ENCODE data around the gene AP1M1.

AP1M1 gene

GRCh38 chr19:16265205-16265604 is 67.5 kb downstream of the AP1M1 start:
- Histone ChIP-seq H3K4me2 (ENCODE audit: low read depth, low read length, poor library complexity, severe bottlenecking) (no peak overlapping the region), H3K9me2 (replicated peaks; ENCODE audit: insufficient read depth, low read length) (no peaks in the 10 kb centered on the region), H3K27me3 (ENCODE audit: low read length) (no peaks in the 10 kb centered on the region), H3K9ac (ENCODE audit: low read length) (no peak overlapping the region), H3K9me3 (ENCODE audit: insufficient read depth, low read length) (no peaks in the 10 kb centered on the region), H4K20me1 (ENCODE audit: low read depth, low read length) (no peaks in the 10 kb centered on the region), H3F3A (ENCODE audit: insufficient read depth) (no peaks in the 10 kb centered on the region), H3K27ac (ENCODE audit: low read depth, low read length) (no peak overlapping the region), H3K4me3 (ENCODE audit: insufficient read depth, low read length, poor library complexity, severe bottlenecking) (no peak overlapping the region), H2AFZ (ENCODE audit: low read depth, low read length, severe bottlenecking) (no peak overlapping the region), H3K36me3 (ENCODE audit: low read length) (no peaks in the 10 kb centered on the region), H3K79me2 (ENCODE audit: insufficient read depth, low read length) (no peaks in the 10 kb centered on the region)
- no peak for TF ChIP-seq EZH2phosphoT487 (conservative IDR thresholded peaks at IDR 0.05; ENCODE audit: low read length)
- TF ChIP-seq CTCF (IDR thresholded peaks at IDR 0.05; ENCODE audit: insufficient read depth, low read length, poor library complexity, severe bottlenecking), result no peak

- Histone ChIP-seq H3K4me2 (ENCODE audit: low read depth, low read length, poor library complexity, severe bottlenecking) (no peak overlapping the region), H3K27ac (ENCODE audit: low read depth, low read length) (no peak overlapping the region), H3K4me3 (ENCODE audit: insufficient read depth, low read length, poor library complexity, severe bottlenecking) (no peak overlapping the region), H4K20me1 (ENCODE audit: low read depth, low read length) (no peaks in the 10 kb centered on the region), H3F3A (ENCODE audit: insufficient read depth) (no peaks in the 10 kb centered on the region), H3K9ac (ENCODE audit: low read length) (no peak overlapping the region), H3K79me2 (ENCODE audit: insufficient read depth, low read length) (no peaks in the 10 kb centered on the region), H3K9me2 (replicated peaks; ENCODE audit: insufficient read depth, low read length) (no peaks in the 10 kb centered on the region), H2AFZ (ENCODE audit: low read depth, low read length, severe bottlenecking) (no peak overlapping the region), H3K27me3 (ENCODE audit: low read length) (no peaks in the 10 kb centered on the region), H3K36me3 (ENCODE audit: low read length) (no peaks in the 10 kb centered on the region), H3K9me3 (ENCODE audit: insufficient read depth, low read length) (no peaks in the 10 kb centered on the region)
- TF ChIP-seq CTCF (IDR thresholded peaks at IDR 0.05; ENCODE audit: insufficient read depth, low read length, poor library complexity, severe bottlenecking) (no peak), EZH2phosphoT487 (conservative IDR thresholded peaks at IDR 0.05; ENCODE audit: low read length) (no peak)
These were observed 68.3 kb downstream of the AP1M1 start for GRCh38 chr19:16265890-16266585.

- Histone ChIP-seq H3K27ac (ENCODE audit: low read depth, low read length) (no peak overlapping the region), H3K4me3 (ENCODE audit: insufficient read depth, low read length, poor library complexity, severe bottlenecking) (no peak overlapping the region), H3K9me3 (ENCODE audit: insufficient read depth, low read length) (no peaks in the 10 kb centered on the region), H3K27me3 (ENCODE audit: low read length) (no peaks in the 10 kb centered on the region), H3K79me2 (ENCODE audit: insufficient read depth, low read length) (no peaks in the 10 kb centered on the region), H4K20me1 (ENCODE audit: low read depth, low read length) (no peaks in the 10 kb centered on the region), H3K9ac (ENCODE audit: low read length) (no peak overlapping the region), H3K9me2 (replicated peaks; ENCODE audit: insufficient read depth, low read length) (no peaks in the 10 kb centered on the region), H2AFZ (ENCODE audit: low read depth, low read length, severe bottlenecking) (no peak overlapping the region), H3F3A (ENCODE audit: insufficient read depth) (no peaks in the 10 kb centered on the region), H3K36me3 (ENCODE audit: low read length) (no peaks in the 10 kb centered on the region), H3K4me2 (ENCODE audit: low read depth, low read length, poor library complexity, severe bottlenecking) (no peak overlapping the region)
- TF ChIP-seq CTCF (IDR thresholded peaks at IDR 0.05; ENCODE audit: insufficient read depth, low read length, poor library complexity, severe bottlenecking), result no peak
- TF ChIP-seq EZH2phosphoT487 (conservative IDR thresholded peaks at IDR 0.05; ENCODE audit: low read length), result no peak
These were observed 68.9 kb downstream of the AP1M1 start for GRCh38 chr19:16266586-16266942.

All from SU-DHL-6 (cell line).